Gastrocnemius medialis (tissue), 4 donors: ENCODE measurements around the gene VPS52.

Experiments used
- POLR2A ChIP-seq, 2 donors: fragments of 450-650 bp; IDR thresholded peaks; one replicate each; pipeline ENCODE4 v1.6.1; 2017; ENCODE audit warnings: antibody characterized with exemption in 2 of 2, mild to moderate bottlenecking in 2 of 2, moderate library complexity in 2 of 2
- TF ChIP-seq, protein P1 (sequence below), 5 experiments: fragments of 450-650 bp in 3 of 5; fragments of 200-600 bp in 2 of 5; sonication (generic) in 2 of 5; IDR thresholded peaks in 4 of 5; conservative IDR thresholded peaks in 1 of 5; 1 replicate in 4 of 5; 2 replicates in 1 of 5; pipeline ENCODE4 v1.5.1; 2016 to 2019; ENCODE audit warnings: antibody characterized with exemption in 5 of 5, mild to moderate bottlenecking in 3 of 5, moderate library complexity in 3 of 5

DNA sequence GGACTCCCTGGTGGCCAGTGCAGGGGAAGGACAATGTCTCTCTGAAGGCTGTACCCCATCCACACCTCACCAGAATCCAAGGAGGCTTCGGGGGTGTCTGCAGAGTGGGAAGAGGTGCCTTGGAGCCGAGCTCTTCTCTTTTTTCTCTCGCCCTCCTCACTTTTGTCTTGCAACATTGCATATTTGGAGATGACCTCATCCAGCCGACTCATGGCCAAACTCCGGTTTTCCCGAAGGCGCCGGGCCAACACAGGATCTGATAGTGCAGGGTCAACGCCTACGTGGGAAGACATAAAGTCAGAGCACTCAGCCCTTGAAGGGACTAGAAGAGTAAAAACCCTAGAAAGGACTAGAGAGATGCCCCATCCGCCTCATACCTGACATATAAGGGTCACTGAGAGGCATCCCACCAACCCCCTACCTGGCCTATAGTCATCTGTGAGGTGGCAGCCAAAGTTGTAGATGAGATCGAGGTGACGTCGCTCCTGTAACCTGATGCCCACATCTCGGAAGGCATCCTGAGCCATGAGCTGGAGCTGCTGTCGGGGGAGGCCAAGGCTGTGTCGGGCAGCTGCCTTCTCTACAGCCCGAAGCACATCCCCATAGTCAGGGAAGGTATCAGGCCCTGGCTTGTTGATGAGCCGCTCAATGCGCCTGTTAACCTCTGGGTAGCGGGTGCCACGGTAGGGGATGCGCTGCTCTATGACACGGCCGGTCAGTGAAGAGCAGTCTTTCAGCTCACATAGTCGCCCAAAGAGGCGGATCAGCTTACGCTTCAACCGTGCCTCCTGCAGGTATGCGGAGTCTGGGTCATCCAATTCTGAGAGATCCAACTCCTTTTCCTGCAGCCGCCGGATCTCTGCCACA lies 48.9 kb upstream of the VPS52 start:
- TF ChIP-seq, protein P1, sequence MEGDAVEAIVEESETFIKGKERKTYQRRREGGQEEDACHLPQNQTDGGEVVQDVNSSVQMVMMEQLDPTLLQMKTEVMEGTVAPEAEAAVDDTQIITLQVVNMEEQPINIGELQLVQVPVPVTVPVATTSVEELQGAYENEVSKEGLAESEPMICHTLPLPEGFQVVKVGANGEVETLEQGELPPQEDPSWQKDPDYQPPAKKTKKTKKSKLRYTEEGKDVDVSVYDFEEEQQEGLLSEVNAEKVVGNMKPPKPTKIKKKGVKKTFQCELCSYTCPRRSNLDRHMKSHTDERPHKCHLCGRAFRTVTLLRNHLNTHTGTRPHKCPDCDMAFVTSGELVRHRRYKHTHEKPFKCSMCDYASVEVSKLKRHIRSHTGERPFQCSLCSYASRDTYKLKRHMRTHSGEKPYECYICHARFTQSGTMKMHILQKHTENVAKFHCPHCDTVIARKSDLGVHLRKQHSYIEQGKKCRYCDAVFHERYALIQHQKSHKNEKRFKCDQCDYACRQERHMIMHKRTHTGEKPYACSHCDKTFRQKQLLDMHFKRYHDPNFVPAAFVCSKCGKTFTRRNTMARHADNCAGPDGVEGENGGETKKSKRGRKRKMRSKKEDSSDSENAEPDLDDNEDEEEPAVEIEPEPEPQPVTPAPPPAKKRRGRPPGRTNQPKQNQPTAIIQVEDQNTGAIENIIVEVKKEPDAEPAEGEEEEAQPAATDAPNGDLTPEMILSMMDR (IDR thresholded peaks at IDR 0.05 in 4 of 5, conservative IDR thresholded peaks at IDR 0.05 in 1 of 5), result no peak
- no peak for TF ChIP-seq POLR2A (IDR thresholded peaks at IDR 0.05)
